NOMO-1 treated with DMSO at 0.1 percent for 48 hours (cell line): ENCODE measurements around the gene RSL1D1.
A peak's percentile ranks its signal among the peaks of the same experiment; 100 is the strongest.
"Not testable (repeated sequence)": the region's sequence is repeated elsewhere in the genome, so short reads cannot be mapped to it uniquely, and the experiment has no call there.

Experiments
- DNase-seq: peaks from one replicate; lab custom pipeline; 2025; ENCODE audit not compliant: unreplicated experiment; lab: John Stamatoyannopoulos, UW

RSL1D1 gene

DNA sequence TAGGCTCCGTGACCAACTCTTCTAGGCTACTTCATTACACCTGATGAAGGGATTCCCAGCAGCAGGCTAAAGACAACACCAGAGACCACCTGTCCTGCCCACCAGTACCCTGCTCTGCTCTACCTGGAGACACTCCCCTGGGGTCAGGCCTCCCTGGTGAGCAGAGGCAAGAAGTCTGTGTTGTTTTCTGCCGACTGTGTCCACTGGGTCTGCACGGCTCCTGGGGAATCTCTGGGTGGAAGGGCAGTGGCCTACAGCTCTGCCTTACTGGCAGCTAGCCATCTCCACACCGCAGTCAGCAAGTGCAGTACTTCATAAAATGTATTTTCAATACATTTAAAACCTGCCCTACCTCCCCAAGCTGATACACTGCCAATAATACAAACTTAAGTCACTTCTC, 6.8 kb downstream of the RSL1D1 start:
- DNase-seq, result no peak

DNA sequence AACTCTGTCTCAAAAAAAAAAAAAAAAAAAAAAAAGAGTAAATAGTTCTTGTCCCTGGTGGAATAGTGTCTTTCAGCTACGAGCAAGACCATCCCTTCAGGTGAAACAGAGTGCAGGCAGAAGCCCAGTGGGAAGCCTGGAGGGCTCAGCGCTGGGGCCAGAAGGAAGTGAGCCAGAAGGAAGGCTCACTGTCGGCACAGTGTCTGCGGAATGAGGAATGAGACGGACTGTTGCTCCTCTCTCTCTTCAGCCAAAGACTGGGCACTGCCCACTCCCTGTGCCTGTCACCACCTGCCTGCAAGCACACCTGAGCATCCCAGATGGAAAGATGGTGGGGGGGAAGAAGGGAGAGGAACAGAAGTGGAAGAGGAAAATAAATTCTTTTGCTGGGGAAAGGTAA, 7.5 kb downstream of the RSL1D1 start:
- no peak for DNase-seq

DNA sequence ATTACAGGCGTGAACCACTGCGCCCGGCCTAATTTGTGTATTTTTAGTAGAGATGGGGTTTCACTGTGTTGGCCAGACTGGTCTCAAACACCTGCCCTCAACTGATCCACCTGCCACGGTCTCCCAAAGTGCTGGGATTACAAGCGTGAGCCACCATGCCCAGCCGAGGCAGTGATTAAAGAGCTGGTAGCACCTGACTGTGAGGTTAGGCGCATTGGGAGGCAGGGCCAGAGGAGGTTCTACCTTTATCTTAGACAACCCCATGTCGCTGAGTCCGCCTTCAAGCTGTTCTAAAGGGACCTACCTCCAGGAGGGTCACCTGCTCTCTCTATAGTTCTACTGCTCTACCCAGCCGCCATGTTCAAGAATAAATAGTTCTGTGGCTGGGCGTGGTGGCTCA, 8.1 kb downstream of the RSL1D1 start:
- no peak for DNase-seq

DNA sequence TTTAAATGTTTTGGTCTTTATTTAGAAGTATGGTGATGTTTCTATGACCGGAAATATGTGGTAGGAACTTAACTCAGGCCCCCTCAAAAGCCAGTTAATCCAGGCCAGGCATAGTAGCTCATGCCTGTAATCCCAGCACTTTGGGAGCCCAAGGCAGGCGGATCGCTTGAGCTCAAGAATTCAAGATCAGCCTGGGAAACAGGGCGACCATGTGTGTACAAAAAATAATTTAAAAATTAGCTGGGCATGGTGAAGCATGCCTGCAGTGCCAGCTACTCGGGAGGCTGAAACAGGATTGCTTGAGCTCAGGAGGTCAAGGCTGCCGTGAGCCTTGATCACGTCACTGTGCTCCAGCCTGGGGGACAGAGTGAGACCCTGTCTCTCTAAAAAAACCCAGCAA, 10.3 kb downstream of the RSL1D1 start:
- DNase-seq, result no peak

DNA sequence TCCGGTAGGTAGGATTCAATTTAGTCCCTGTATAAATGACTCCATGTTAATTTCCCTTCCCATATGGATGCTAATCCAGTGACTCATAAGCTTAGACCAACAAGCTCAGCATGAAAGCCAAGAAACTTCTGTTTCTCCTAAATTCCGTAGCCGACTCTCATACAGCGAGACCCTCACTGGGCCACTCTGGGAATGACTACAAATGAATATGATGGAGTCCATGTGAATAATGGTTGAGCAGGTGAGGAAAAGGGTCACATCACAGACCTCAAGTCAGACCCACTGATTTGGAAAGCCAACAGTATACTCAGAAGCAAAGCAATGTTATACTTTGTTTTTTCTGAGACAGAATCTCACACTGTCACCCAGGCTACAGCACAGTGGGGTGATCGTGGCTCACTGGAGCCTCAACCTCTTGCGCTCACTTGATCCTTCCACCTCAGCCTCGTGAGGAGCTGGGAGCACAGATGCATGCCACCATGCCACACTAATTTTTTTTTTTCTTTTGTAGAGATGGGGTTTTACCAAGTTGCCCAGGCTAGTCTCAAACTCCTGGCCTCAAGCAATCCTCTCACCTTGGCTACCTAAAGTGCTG, 14.6 kb downstream of the RSL1D1 start:
- no peak for DNase-seq

DNA sequence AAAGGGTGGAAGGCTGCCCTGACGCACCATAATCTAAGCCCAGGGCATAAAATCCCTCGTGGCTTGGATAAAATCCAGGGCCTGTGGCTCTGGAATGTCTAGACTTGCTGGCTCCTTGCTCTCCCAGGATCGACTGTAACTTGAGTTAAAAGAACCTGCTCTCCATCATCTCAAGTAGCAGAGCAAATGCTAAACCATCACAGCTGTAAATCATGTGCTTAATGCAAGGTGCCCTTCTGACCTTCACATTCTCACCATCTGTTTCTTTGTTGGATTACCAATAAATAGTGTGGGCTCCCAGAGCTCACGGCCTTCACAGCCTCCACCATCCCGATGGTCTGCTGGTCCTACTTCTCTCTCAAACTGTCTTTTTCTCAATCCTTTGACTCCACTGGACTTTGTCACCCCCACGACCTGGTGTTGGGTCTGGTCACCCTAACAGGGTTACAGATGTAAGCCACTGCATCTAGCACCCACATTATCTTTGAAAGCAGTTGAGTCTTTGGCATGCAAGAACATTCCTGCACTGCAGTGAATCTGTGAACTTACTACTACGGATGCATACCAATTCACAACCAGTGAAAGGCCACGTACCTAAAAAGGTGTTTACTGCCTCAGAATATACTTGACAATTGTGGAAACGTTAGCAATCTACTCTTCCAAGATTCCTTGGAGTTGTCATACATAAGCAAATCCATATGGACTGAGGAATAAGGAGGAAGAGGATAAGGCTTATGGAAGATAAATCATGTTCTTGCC, 15.3 kb downstream of the RSL1D1 start:
- DNase-seq, result no peak

DNA sequence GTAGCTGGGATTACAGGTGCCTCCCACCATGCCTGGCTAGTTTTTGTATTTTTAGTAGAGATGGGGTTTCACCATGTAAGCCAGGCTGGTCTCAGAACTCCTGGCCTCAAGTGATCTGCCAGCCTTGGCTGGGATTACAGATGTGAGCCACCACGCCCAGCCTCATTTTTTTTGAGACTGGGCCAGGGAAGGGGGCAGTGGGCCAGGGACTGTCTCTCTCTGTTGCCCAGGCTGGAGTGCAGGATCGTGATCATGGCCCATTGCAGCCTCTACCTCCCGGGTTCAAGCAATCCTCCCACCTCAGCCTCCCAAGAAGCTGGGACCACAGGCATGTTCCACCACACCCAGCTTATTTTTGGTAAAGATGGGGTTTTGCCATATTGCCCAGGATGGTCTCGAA, 16.0 kb downstream of the RSL1D1 start:
- DNase-seq, result no peak

DNA sequence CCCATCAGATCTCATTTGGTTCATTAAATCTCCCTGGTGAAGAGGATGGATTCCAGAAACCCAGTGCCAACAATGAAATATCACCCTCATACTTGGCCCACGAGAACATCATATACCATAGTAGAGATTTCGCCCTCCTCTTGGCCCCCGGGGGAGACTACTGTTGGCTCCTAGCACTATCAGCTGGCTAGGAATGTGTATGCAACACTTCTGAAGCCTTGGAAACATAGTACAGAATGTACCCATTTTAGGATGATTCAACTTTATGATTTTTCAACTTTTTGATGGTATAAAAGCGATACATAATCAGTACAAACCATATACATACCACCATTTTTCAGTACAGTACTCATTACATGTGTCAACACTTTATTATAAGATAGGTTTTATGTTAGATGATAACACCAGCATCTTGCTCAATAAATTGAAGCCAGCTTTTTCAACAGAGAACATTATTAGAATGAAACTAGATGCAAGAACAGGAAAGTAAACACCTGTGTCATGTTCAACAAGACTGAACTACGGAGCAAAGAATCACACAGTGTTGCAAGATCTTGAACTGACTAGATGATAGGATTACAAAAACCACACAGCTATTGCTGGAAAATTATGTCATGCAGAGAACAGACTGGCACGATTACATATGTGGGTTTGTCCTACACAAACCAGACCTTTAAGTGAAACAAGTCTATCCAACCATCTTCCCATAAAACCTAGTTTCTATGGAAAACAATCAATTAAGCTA, 17.2 kb downstream of the RSL1D1 start:
- DNase-seq, result peak; percentile 84

DNA sequence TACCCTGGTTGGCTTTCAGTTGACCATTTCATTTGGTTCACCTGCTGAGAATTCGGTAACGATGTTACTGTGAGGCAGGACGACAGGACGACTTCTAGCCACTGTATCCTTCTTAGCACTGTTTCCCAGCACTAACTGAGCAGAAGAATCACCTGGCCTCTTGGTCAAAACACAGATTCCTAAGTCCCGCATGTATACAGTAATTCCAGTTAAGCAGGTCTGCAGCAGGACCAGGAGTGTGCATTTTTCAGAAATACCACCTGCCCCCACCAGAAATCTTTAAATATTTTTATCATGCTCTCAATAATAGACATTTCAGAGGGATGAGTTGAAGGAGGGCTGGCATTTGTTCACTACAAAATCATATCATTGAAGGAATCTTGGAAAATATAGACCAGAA, 22.6 kb downstream of the RSL1D1 start:
- no peak for DNase-seq

DNA sequence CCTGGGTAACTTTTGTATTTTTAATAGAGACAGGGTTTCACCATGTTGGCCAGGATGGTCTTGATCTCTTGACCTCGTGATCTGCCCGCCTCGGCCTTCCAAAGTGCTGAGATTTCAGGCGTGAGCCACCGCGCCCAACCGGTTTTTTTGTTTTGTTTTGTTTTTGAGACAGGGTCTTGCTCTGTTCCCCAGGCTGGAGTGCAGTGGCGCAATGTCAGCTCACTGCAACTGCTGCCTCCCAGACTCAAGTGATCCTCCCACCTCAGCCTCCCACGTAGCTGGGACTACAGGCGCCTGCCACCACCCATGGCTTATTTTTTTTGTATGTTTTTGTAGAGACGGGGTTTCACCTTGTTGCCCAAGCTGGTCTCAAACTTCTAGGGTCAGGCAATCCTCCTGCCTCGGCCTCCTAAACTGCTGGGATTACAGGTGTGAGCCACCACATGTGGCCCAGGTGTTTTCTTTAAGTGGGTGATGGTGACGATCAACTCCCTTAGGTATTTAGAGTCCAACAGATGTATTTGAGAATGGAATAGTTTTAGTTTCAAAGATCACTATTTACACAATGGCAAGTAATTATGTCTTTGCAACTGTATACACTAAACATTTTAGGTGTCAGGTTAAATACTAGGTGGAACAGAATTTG, 25.7 kb downstream of the RSL1D1 start:
- DNase-seq, result not testable (repeated sequence)

DNA sequence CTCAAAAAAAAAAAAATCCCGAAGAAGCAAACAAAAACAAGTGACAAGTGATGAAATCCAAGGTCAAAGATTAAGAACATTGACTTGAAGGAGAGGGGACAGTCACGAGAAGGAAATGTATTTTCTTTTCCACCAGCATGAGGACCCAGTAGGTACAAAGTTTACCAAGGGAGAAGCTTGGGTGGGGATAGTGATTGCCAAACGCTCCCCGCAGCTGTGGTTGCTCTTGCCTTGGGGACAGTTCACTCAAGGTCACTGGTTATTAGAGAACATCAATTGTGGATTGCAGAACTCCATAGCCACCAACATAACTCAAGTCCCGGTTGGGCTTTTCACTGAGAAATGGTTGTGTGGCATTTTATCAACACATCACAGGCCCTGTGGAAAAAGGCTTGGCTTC, 27.0 kb downstream of the RSL1D1 start:
- peak; percentile 91 for DNase-seq

DNA sequence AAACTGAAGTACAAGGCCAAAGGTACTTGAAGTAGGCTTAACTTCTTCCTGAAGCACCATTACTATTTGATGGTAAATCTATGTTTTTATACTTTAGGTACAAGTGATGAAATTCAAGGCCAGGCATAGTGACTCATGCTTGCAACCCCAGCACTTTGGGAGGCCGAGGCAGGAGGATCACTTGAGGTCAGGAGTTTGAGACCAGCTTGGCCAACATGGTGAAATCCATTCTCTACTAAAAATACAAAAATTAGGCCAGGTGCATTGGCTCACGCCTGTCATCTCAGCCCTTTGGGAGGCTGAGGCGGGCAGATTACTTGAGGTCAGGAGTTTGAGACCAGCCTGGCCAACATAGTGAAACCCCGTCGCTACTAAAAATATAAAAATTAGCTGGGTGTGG, 27.7 kb downstream of the RSL1D1 start:
- peak; percentile 34 for DNase-seq

DNA sequence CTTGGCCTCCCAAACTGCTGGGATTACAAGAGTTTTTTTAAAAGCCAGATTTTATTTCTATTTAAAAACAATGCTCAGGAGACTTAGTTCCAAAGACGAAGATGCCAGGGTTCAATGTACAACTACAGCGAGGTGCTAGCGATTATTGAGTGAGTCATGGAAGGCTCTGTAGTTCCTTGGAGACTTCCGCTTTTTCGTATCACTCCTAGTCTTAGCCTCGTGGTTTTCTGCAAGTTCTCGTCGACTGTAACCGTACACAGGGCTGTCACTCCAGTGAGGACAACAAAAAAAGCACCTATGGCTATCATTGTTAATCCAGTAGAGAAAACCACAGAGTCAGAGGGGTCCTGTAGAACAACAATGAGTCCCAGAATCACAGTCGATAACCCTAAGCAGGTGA, 31.5 kb downstream of the RSL1D1 start:
- DNase-seq, result peak; percentile 96

DNA sequence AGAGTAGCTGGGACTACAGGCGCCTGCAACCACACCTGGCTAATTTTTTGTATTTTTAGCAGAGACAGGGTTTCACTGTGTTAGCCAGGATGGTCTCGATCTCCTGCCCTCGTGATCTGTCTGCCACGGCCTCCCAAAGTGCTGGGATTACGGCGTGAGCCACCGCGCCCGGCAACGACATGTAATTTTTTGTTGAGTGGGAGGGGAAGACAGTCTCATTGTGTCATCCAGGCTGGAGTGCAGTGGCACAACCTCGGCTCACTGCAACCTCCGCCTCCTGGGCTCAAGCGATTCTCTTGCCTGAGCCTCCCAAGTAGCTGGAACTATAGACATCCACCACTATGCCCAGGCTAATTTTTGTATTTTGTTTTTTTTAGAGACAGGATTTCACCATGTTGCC, 32.4 kb downstream of the RSL1D1 start:
- DNase-seq, result not testable (repeated sequence)

DNA sequence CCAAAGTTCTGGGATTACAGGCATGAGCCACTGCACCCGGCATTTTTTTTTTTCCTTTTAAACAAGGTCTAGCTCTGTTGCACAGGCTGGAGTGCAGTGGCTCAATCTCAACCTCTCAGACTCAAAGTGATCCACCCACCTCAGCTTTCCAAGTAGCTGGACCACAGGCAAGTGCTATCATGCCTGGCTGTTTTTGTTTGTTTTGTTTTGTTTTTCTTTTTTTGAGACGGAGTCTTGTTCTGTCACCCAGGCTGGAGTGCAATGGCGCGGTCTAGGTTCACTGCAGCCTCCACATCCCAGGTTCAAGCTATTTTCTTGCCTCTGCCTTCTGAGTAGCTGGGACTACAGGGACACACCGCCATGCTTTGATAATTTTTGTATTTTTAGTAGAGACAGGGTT, 35.2 kb downstream of the RSL1D1 start:
- DNase-seq, result no peak

DNA sequence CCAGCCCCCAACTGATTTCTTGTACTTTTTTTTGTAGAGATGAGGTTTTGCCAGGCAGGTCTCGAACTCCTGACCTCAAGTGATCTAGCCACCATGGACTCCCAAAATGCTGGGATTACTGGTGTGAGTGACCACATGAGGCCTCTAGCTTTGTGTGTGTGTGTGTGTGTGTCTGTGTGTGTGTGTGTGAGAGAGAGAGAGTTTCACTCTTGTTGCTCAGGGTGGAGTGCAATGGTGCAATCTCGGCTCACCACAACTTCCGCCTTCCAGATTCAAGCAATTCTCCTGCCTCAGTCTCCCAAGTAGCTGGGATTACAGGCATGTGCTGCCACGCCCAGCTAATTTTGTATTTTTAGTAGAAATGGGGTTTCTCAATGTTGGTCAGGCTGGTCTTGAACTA, 36.5 kb downstream of the RSL1D1 start:
- DNase-seq, result peak; percentile 61

DNA sequence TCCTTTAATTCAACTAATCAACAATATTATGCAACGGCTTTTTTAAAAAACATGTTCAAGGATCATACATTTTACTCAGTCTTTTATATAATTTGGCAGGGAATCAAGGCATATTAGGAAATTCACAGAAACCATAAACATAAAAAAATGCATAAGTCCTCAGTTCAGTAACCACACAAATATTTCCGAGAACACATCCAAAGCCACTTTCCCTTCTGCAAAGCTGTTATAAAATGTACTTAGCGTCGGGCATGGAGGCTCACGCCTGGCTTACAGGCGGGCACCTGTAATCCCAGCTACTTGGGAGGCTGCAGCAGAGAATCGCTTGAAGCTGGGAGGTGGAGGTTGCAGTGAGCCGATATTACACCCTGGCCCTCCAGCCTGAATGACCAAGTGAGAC, 44.6 kb downstream of the RSL1D1 start:
- DNase-seq, result no peak

DNA sequence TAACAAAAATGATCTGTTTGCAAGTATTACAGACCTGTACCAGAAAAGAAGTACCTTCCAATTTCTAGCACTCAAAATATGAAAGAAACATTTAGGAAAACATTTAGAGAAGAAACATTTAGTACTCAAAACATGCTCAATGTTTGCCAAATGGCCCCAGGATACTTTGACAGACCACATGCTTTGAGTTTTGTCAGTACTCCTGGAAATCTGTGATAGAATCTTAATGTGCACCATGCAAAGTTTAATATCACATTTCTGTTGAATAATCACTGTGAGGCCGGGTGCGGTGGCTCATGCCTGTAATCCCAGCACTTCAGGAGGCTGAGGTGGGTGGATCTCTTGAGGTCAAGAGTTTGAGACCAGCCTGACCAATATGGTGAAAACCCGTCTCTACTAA, 45.8 kb downstream of the RSL1D1 start:
- DNase-seq, result no peak

DNA sequence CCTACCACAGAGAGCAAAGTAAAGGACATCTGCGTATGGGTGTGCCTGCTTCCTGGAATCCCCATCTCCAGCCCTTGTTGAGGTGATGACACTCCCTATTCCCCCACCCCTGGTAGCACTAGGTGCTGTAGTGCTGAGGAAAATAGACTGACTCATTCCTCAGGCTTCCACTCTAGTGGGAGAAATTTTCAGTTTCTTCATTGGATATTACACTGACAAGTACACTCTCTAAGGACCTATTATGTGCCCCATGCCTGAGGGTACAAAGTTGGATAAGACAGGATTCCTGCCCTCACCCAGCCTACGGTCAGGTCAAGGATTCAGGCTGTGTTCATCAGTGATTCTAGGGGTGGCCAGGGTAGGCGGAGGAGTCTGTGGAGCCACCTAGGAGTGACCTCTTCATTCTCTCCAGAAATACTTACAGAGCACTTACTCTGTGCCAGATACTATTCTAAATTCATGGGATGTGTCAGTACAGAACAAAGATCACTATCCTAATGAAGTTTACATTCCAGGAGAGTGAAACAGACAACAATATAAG, 49.8 kb downstream of the RSL1D1 start:
- no peak for DNase-seq

DNA sequence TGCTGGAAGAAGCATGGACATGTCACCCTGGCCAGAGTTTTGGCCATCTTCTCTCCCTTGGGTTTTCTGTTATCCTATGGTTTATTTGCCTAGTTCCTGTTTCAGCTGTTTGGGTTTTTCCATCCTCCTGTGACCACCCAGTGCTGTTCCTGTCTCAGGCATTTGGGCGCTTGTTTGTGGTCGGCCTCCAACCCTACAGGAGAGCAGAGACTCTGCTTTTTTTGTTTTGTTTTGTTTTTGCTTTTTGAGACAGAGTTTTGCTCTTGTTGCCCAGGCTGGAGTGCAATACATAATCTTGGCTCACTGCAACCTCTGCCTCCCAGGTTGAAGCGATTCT, 51.0 kb downstream of the RSL1D1 start:
- DNase-seq, result peak; percentile 56

DNA sequence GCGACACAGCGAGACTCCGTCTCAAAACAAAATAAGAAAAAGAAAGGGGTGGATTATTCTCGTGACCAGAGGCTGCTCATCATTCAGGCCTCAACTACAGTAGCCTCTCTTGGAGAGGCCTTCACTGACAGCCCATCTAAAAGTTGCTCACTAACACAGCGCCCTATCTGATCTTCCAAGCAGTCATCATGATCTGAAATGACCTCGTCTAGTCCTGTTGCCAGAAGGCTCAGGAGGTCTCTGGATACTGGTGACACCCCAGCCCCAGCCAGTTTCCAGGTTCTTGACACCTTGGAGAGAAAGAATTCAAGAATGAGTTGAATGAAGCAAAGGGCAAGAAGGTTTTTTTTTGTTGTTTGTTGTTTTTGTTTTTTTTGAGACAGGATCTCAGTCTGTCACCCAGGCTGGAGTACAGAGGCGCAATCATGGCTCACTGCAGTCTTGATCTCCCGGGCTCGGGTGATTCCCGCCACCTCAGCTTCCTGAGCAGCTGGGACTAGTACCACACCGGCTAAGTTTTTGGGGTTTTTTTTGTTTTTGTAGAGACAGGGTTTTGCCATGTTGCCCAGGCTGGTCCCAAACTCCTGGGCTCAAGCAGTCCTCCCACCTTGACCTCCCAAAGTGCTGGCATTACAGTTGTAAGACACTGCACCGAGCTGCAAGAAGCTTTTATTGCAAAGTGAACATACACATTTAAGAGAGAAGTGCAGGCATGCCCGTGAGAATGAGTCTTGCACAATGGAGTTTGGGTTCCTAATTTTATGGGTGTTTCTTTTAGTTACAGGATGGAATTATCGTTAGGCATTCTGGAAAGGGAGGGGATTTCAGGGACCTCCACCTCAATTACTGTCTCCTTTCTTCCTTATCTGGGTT, 51.6 kb downstream of the RSL1D1 start:
- DNase-seq, result peak; percentile 59
